Fibroblast of skin of back (primary cell): ENCODE data around the gene ANKRD10. TPM values are rescaled to one million over a fixed set of nuclear protein-coding genes. Genes with fewer than 3 reads are reported as not detected.
A peak's percentile ranks its signal among the peaks of the same experiment; 100 is the strongest.
"Not testable (repeated sequence)": the region's sequence is repeated elsewhere in the genome, so short reads cannot be mapped to it uniquely, and the experiment has no call there.

Experiments used
- DNase-seq: peaks from one replicate; pipeline ENCODE4 v3.0.0-alpha.2; 2013
- polyA plus RNA-seq, 2 experiments: library from polyadenylated mRNA; unstranded; fragments of 120-200 nt; gene quantifications; one replicate each; pipeline ENCODE4 v1.2.1, GENCODE V29; 2013; ENCODE audit not compliant: insufficient read length in 2 of 2

Gene ANKRD10
- polyA plus RNA-seq (2013, experiment 1 of 2; ENCODE audit: insufficient read length): 61.6 TPM
- 76.2 TPM for polyA plus RNA-seq (2013, experiment 2 of 2; ENCODE audit: insufficient read length)

GRCh38 chr13:110915057-110915873 is at the start of gene ANKRD10:
Gene ANKRD10 (minus strand): TSS chr13:110915069. CDS start chr13:110914934, 135 bp downstream.
- peak; percentile 98 for DNase-seq

GRCh38 chr13:110964229-110965037 is 49.6 kb upstream of the ANKRD10 start:
- DNase-seq: no peak

GRCh38 chr13:110963554-110963970 is 48.7 kb upstream of the ANKRD10 start:
- DNase-seq: no peak

- no peak for DNase-seq
These were observed 47.1 kb upstream of the ANKRD10 start for GRCh38 chr13:110961959-110962358.

GRCh38 chr13:110960204-110960603 is 45.3 kb upstream of the ANKRD10 start:
- no peak for DNase-seq

- no peak for DNase-seq
These were observed 43.1 kb upstream of the ANKRD10 start for GRCh38 chr13:110957931-110958330.

- no peak for DNase-seq
These were observed 42.5 kb upstream of the ANKRD10 start for GRCh38 chr13:110957181-110957884.

- peak; percentile 37 for DNase-seq
These were observed 41.3 kb upstream of the ANKRD10 start for GRCh38 chr13:110956216-110956615.

- not testable (repeated sequence) for DNase-seq
These were observed 40.7 kb upstream of the ANKRD10 start for GRCh38 chr13:110955608-110956007.

- peak; percentile 95 for DNase-seq
These were observed 40.2 kb upstream of the ANKRD10 start for GRCh38 chr13:110955072-110955503.

- not testable (repeated sequence) for DNase-seq
These were observed 39.7 kb upstream of the ANKRD10 start for GRCh38 chr13:110954533-110954920.

- DNase-seq: no peak
These were observed 39.1 kb upstream of the ANKRD10 start for GRCh38 chr13:110953833-110954532.

GRCh38 chr13:110953416-110953815 is 38.5 kb upstream of the ANKRD10 start:
- DNase-seq: no peak

GRCh38 chr13:110952135-110952534 is 37.3 kb upstream of the ANKRD10 start:
- DNase-seq: not testable (repeated sequence)

GRCh38 chr13:110950819-110951570 is 36.1 kb upstream of the ANKRD10 start:
- no peak for DNase-seq

GRCh38 chr13:110950356-110950755 is 35.5 kb upstream of the ANKRD10 start:
- DNase-seq: no peak

GRCh38 chr13:110949628-110950027 is 34.8 kb upstream of the ANKRD10 start:
- DNase-seq: no peak

- no peak for DNase-seq
These were observed 34.2 kb upstream of the ANKRD10 start for GRCh38 chr13:110949116-110949515.

GRCh38 chr13:110947338-110947737 is 32.5 kb upstream of the ANKRD10 start:
- not testable (repeated sequence) for DNase-seq

GRCh38 chr13:110945928-110946570 is 31.2 kb upstream of the ANKRD10 start:
- DNase-seq: no peak
